Cardiac fibroblast (primary cell): Measurements from ENCODE around the gene MARCO.

Experiments used
- DNase-seq, 2 donors: peaks; one replicate each; pipeline versions ENCODE4 v3.0.0 to v3.0.0-alpha.2; 2010; ENCODE audit warnings: low read depth in 2 of 2
- H3K4me3 ChIP-seq, 2 donors: replicated peaks in 1 of 2; 1 replicate in 1 of 2; 2 replicates in 1 of 2; pipeline ENCODE4 v1.5.1; 2011; ENCODE audit warnings: low read depth in 2 of 2, low read length in 2 of 2, mild to moderate bottlenecking in 2 of 2, moderate library complexity in 1 of 2
- CTCF ChIP-seq: IDR thresholded peaks from one replicate; pipeline ENCODE4 v1.5.1; 2011; ENCODE audit warnings: low read depth, mild to moderate bottlenecking, low read length, inconsistent platforms

The MARCO gene

GRCh38 chr2:119006441-119006840, 64.4 kb downstream of the MARCO start:
- no peak overlapping the region for H3K4me3 ChIP-seq
- no peak for TF ChIP-seq CTCF
- DNase-seq: no peak

GRCh38 chr2:119008108-119008507, 66.1 kb downstream of the MARCO start:
- no peak overlapping the region for H3K4me3 ChIP-seq
- DNase-seq: no peak
- no peak for TF ChIP-seq CTCF

- H3K4me3 ChIP-seq: no peak overlapping the region
- TF ChIP-seq CTCF: no peak
- no peak for DNase-seq
Measured at GRCh38 chr2:119009110-119009509, 67.1 kb downstream of the MARCO start.

- TF ChIP-seq CTCF: no peak
- H3K4me3 ChIP-seq: no peak overlapping the region
- no peak for DNase-seq
Measured at GRCh38 chr2:119010336-119010735, 68.3 kb downstream of the MARCO start.

GRCh38 chr2:119011162-119011909, 69.3 kb downstream of the MARCO start:
- no peak overlapping the region for H3K4me3 ChIP-seq
- peak; percentile 29 to 53 for DNase-seq
- peak; percentile 48 for TF ChIP-seq CTCF

GRCh38 chr2:119011910-119012209, 69.9 kb downstream of the MARCO start:
- DNase-seq: no peak
- no peak overlapping the region for H3K4me3 ChIP-seq
- no peak for TF ChIP-seq CTCF
